Ovary (tissue), 3 donors: ENCODE results near the gene RBM28.

ENCODE experiments used
- EP300 ChIP-seq: sonication (generic); formaldehyde crosslinking; IDR thresholded peaks from one replicate; pipeline ENCODE4 v1.6.1; 2017; ENCODE audit warnings: antibody characterized with exemption
- TF ChIP-seq, protein P1 (sequence below), 3 donors: fragments of 450-650 bp in 2 of 3; fragments of 200-600 bp in 1 of 3; IDR thresholded peaks; one replicate each; pipeline versions ENCODE4 v1.5.1 to v1.8.0; 2016 to 2022; ENCODE audit warnings: antibody characterized with exemption in 3 of 3, mild to moderate bottlenecking in 1 of 3
- donor health status: DM: no; HTN: no; CAD: no.

DNA sequence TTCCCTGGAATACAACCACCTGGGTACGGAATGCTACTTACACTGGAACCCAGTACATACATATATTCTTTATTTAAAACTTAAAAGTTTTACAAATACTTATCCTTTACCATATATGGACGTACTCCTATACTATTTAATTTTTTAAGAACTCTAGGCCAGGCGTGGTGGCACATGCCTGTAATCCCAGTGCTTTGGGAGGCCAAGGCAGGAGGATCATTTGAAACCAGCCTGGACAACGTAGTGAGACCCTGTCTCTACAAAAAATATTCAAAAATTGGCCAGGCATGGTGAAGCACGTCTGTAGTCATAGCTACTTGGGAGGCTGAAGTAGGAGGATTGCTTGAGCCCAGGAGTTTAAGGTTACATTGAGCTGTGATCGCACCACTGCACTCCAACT, 2.0 kb downstream of the RBM28 start:
- TF ChIP-seq, protein P1, sequence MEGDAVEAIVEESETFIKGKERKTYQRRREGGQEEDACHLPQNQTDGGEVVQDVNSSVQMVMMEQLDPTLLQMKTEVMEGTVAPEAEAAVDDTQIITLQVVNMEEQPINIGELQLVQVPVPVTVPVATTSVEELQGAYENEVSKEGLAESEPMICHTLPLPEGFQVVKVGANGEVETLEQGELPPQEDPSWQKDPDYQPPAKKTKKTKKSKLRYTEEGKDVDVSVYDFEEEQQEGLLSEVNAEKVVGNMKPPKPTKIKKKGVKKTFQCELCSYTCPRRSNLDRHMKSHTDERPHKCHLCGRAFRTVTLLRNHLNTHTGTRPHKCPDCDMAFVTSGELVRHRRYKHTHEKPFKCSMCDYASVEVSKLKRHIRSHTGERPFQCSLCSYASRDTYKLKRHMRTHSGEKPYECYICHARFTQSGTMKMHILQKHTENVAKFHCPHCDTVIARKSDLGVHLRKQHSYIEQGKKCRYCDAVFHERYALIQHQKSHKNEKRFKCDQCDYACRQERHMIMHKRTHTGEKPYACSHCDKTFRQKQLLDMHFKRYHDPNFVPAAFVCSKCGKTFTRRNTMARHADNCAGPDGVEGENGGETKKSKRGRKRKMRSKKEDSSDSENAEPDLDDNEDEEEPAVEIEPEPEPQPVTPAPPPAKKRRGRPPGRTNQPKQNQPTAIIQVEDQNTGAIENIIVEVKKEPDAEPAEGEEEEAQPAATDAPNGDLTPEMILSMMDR (IDR thresholded peaks at IDR 0.05), result no peak
- TF ChIP-seq EP300, result no peak
